Stimulated activated CD4-positive, alpha-beta T cell treated with anti-CD3 and anti-CD28 coated beads, Interleukin-12 subunit alpha, Interleukin-12 subunit beta, amount 100 ng/mL, for 4 hours (primary cell): Measurements from ENCODE around the gene MACROD1.

Source experiments
- DNase-seq: peaks from one replicate; pipeline ENCODE4 v3.0.0-alpha.2; 2020

The MACROD1 gene

GRCh38 chr11:64090806-64091516 lies 75.0 kb downstream of the MACROD1 start:
- DNase-seq = no peak

- no peak for DNase-seq
These were observed 75.8 kb downstream of the MACROD1 start for GRCh38 chr11:64089915-64090805.

- no peak for DNase-seq
These were observed 76.4 kb downstream of the MACROD1 start for GRCh38 chr11:64089493-64089892.

- no peak for DNase-seq
These were observed 76.9 kb downstream of the MACROD1 start for GRCh38 chr11:64089027-64089360.

- DNase-seq = no peak
These were observed 77.5 kb downstream of the MACROD1 start for GRCh38 chr11:64088162-64089026.

- DNase-seq = no peak
These were observed 79.4 kb downstream of the MACROD1 start for GRCh38 chr11:64086258-64087123.

GRCh38 chr11:64085906-64086257 lies 80.0 kb downstream of the MACROD1 start:
- DNase-seq = no peak

GRCh38 chr11:64084951-64085710 lies 80.8 kb downstream of the MACROD1 start:
- DNase-seq = no peak

- DNase-seq = no peak
These were observed 81.6 kb downstream of the MACROD1 start for GRCh38 chr11:64084146-64084950.

- DNase-seq = no peak
These were observed 82.4 kb downstream of the MACROD1 start for GRCh38 chr11:64083398-64084080.

GRCh38 chr11:64081745-64082442 lies 84.0 kb downstream of the MACROD1 start:
- DNase-seq = no peak

GRCh38 chr11:64080390-64080789 lies 85.5 kb downstream of the MACROD1 start:
- no peak for DNase-seq

GRCh38 chr11:64078905-64079304 lies 87.0 kb downstream of the MACROD1 start:
- no peak for DNase-seq

- no peak for DNase-seq
These were observed 87.6 kb downstream of the MACROD1 start for GRCh38 chr11:64078284-64078683.

GRCh38 chr11:64077607-64078006 lies 88.3 kb downstream of the MACROD1 start:
- no peak for DNase-seq

GRCh38 chr11:64076758-64077157 lies 89.2 kb downstream of the MACROD1 start:
- no peak for DNase-seq

- DNase-seq = no peak
These were observed 91.7 kb downstream of the MACROD1 start for GRCh38 chr11:64074239-64074638.

GRCh38 chr11:64073542-64073941 lies 92.4 kb downstream of the MACROD1 start:
- no peak for DNase-seq

- DNase-seq = no peak
These were observed 93.0 kb downstream of the MACROD1 start for GRCh38 chr11:64072871-64073270.
